Measurements from ENCODE around the gene PAQR8. TPM values are rescaled to one million over a fixed set of nuclear protein-coding genes. Genes with fewer than 3 reads are reported as not detected.

Gene PAQR8
- total RNA-seq, 2 experiments from 2014 or later = 23.0 to 25.7 TPM

DNA sequence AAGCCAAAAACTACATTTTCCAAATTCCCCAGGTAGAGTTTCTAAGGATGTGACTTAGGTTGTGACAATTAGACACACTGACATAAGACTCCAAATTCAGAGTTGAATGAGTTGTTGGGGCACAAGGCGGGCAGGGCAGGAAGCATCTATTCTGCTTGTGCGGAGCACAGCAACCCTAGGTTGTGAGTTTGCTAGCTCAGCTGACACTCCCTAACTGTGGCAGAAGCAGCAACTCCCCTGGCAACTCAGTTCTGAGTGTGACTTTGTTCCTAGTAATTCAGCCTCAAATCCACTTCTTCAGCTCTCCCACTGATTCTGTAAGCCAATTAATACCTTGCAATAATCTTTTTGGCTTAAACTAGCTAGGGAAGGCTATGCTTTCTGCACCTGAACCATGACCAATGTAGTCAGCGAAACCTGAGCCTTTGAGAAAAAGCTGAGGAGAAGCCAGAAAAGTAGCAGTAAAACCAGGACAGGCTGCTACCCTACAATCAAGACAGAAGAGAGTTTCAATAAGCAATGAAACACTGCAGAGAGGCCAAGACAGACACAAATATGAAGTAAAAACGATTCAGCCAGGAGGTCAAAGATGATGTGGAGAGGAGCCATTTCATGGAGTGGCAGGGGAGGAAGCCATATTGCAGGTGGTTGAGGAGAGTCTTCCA lies 30.0 kb upstream of the PAQR8 start:
- H3K4me3 Mint-ChIP-seq = no peak overlapping the region
- no peak overlapping the region for H3K27ac Mint-ChIP-seq
- H3K4me1 Mint-ChIP-seq (ENCODE audit: low read depth) = peaks cover 43% of the 10 kb centered on the region
- H3K36me3 Mint-ChIP-seq (ENCODE audit: low read depth) = no peaks in the 10 kb centered on the region
- no peaks in the 10 kb centered on the region for H3K27me3 Mint-ChIP-seq (ENCODE audit: low read depth)
- no peak for DNase-seq
- ChIA-PET POLR2A (no interaction called here), CTCF (interaction anchor here (1.0 to 1.9 kb wide), 3 partner anchors 29 to 57 kb away, joined by 3 to 7 read pairs (median 4); partner anchors contain the start of gene MCM3)
- H3K9me3 Mint-ChIP-seq (ENCODE audit: insufficient read depth) = no peaks in the 10 kb centered on the region
- no peak for ATAC-seq

DNA sequence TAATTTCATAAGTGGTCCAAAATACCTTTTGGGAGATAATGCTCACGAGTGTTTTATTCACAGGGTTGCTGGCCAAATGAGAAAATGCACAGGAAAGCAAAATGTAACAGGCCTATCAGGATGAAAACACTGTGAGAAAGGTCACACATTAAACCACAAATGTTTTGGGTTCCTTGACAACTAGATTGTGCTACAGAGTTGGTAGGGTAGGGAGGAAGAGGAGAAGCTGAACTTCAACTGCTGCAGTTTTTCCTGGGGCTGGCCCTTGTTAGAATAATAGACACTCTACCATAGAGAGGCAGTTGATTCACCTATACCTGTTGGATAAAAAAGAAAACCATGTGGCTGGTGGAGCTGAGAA lies 28.1 kb upstream of the PAQR8 start:
- peak overlapping the region; percentile 37 for H3K4me3 Mint-ChIP-seq
- ChIA-PET POLR2A (interaction anchor here (1.1 to 1.9 kb wide), 5 partner anchors 14 to 49 kb away, joined by 3 to 7 read pairs (median 3); partner anchors contain the start of genes MCM3 and PAQR8), CTCF (interaction anchor here (0.9 to 3.3 kb wide), 5 partner anchors 25 to 49 kb away, joined by 3 to 15 read pairs (median 5); partner anchors contain the start of genes MCM3 and PAQR8)
- H3K36me3 Mint-ChIP-seq (ENCODE audit: low read depth) = no peaks in the 10 kb centered on the region
- H3K27me3 Mint-ChIP-seq (ENCODE audit: low read depth) = no peaks in the 10 kb centered on the region
- peaks cover 61% of the 10 kb centered on the region for H3K4me1 Mint-ChIP-seq (ENCODE audit: low read depth)
- ATAC-seq (peak; percentile 85), DNase-seq (peak; percentile 33)
- H3K9me3 Mint-ChIP-seq (ENCODE audit: insufficient read depth) = no peaks in the 10 kb centered on the region
- peak overlapping the region; percentile 82 for H3K27ac Mint-ChIP-seq

- no peak for ATAC-seq
- CTCF ChIA-PET = interaction anchor here (1.4 to 3.3 kb wide), 2 partner anchors 25 to 51 kb away, joined by 4 to 15 read pairs; partner anchors contain the start of gene MCM3
- no peak for DNase-seq
- Mint-ChIP-seq H3K27ac (no peak overlapping the region), H3K36me3 (ENCODE audit: low read depth) (no peaks in the 10 kb centered on the region), H3K27me3 (ENCODE audit: low read depth) (no peaks in the 10 kb centered on the region), H3K4me3 (no peak overlapping the region), H3K4me1 (ENCODE audit: low read depth) (peaks cover 67% of the 10 kb centered on the region), H3K9me3 (ENCODE audit: insufficient read depth) (no peaks in the 10 kb centered on the region)
- POLR2A ChIA-PET = interaction anchor here (2.6 kb wide), 1 partner anchor 26 kb away, joined by 8 read pairs; the partner anchor contains the start of gene PAQR8
Measured at GRCh38 chr6:52335576-52335975, 26.4 kb upstream of the PAQR8 start.

DNA sequence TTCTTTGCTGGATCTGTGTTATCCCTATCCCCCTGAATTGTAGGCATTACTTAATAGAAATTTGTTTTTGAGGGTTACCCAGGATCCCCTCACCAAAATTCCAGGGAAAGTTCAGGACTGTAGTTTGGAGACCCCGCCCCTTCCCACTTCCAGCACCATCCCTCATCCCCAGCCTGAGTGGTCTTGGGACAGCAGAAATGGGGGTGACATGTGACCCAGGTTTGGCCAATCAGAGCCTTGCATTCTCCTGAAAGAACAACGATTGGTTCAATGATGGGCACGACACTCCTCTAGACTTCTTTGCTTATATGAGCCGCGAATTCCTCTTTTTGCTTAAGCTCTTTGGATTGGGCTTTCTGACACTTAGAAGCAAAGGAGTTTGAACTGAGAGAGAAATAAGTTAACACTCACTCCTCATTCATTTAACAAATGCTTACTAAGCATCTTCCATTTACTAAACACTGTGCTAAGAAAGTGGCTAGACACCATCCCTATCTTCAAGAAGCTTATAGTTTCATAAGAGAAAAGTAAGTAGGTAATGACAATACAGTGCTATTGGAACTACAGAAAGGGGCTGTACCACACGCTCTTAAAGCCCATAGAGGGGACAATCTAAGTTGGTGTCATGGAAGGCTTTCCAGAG lies 24.9 kb upstream of the PAQR8 start:
- ChIA-PET CTCF (interaction anchor here (1.0 to 2.3 kb wide), 10 partner anchors 15 to 65 kb away, joined by 3 to 19 read pairs (median 4); partner anchors contain the start of genes MCM3 and PAQR8), POLR2A (interaction anchor here (0.7 to 2.6 kb wide), 2 partner anchors 25 to 30 kb away, joined by 3 to 8 read pairs; partner anchors contain the start of gene PAQR8)
- DNase-seq = no peak
- ATAC-seq = no peak
- Mint-ChIP-seq H3K27me3 (ENCODE audit: low read depth) (no peaks in the 10 kb centered on the region), H3K9me3 (ENCODE audit: insufficient read depth) (no peaks in the 10 kb centered on the region), H3K4me3 (no peak overlapping the region), H3K27ac (peak overlapping the region; percentile 53), H3K4me1 (ENCODE audit: low read depth) (peaks cover 71% of the 10 kb centered on the region), H3K36me3 (ENCODE audit: low read depth) (no peaks in the 10 kb centered on the region)

- Mint-ChIP-seq H3K4me1 (ENCODE audit: low read depth) (peaks cover 72% of the 10 kb centered on the region), H3K36me3 (ENCODE audit: low read depth) (no peaks in the 10 kb centered on the region), H3K27me3 (ENCODE audit: low read depth) (no peaks in the 10 kb centered on the region), H3K9me3 (ENCODE audit: insufficient read depth) (no peaks in the 10 kb centered on the region), H3K27ac (peak overlapping the region; percentile 53), H3K4me3 (no peak overlapping the region)
- ATAC-seq (no peak), DNase-seq (peak; percentile 32)
- CTCF ChIA-PET = interaction anchor here (0.7 to 2.3 kb wide), 12 partner anchors 8 to 64 kb away, joined by 3 to 19 read pairs (median 4); partner anchors contain the start of genes MCM3 and PAQR8
- POLR2A ChIA-PET = interaction anchor here (0.7 kb wide), 1 partner anchor 30 kb away, joined by 3 read pairs; no protein-coding TSS in a partner anchor
Measured at GRCh38 chr6:52337633-52338290, 24.2 kb upstream of the PAQR8 start.

DNA sequence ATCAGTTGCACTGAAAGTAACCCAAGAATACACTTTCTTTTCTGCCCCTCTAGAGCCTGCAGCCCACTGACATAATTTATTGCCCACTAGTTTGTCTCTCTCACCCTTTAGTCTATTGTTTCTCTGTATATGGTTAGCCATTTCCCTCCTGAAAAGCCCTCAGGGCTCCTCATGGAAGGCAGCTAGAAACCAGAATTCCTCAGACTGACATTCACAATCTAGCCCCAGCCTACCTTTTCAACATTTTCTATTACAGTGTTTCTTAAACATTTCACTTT lies 21.4 kb upstream of the PAQR8 start:
- H3K4me1 Mint-ChIP-seq (ENCODE audit: low read depth) = peaks cover 48% of the 10 kb centered on the region
- no peaks in the 10 kb centered on the region for H3K36me3 Mint-ChIP-seq (ENCODE audit: low read depth)
- no peak overlapping the region for H3K27ac Mint-ChIP-seq
- POLR2A ChIA-PET = no interaction called here
- ATAC-seq (no peak), DNase-seq (no peak)
- H3K9me3 Mint-ChIP-seq (ENCODE audit: insufficient read depth) = no peaks in the 10 kb centered on the region
- no peak overlapping the region for H3K4me3 Mint-ChIP-seq
- CTCF ChIA-PET = interaction anchor here (0.8 to 1.2 kb wide), 3 partner anchors 54 to 61 kb away, joined by 3 to 6 read pairs (median 3); no protein-coding TSS in a partner anchor
- no peaks in the 10 kb centered on the region for H3K27me3 Mint-ChIP-seq (ENCODE audit: low read depth)

- ATAC-seq (no peak), DNase-seq (no peak)
- H3K27ac Mint-ChIP-seq = peak overlapping the region; percentile 9
- H3K4me3 Mint-ChIP-seq = no peak overlapping the region
- H3K36me3 Mint-ChIP-seq (ENCODE audit: low read depth) = no peaks in the 10 kb centered on the region
- H3K27me3 Mint-ChIP-seq (ENCODE audit: low read depth) = peaks cover 6% of the 10 kb centered on the region
- ChIA-PET CTCF (interaction anchor here (1.2 kb wide), 1 partner anchor 56 kb away, joined by 6 read pairs; no protein-coding TSS in a partner anchor), POLR2A (no interaction called here)
- peaks cover 36% of the 10 kb centered on the region for H3K4me1 Mint-ChIP-seq (ENCODE audit: low read depth)
- no peaks in the 10 kb centered on the region for H3K9me3 Mint-ChIP-seq (ENCODE audit: insufficient read depth)
Measured at GRCh38 chr6:52341561-52342260, 20.2 kb upstream of the PAQR8 start.

- no peaks in the 10 kb centered on the region for H3K9me3 Mint-ChIP-seq (ENCODE audit: insufficient read depth)
- ChIA-PET CTCF (interaction anchor here (1.2 to 1.3 kb wide), 2 partner anchors 17 to 60 kb away, joined by 3 read pairs; partner anchors contain the start of gene PAQR8), POLR2A (no interaction called here)
- no peak overlapping the region for H3K27ac Mint-ChIP-seq
- no peaks in the 10 kb centered on the region for H3K36me3 Mint-ChIP-seq (ENCODE audit: low read depth)
- no peak overlapping the region for H3K4me3 Mint-ChIP-seq
- DNase-seq = no peak
- H3K4me1 Mint-ChIP-seq (ENCODE audit: low read depth) = peaks cover 14% of the 10 kb centered on the region
- no peak for ATAC-seq
- H3K27me3 Mint-ChIP-seq (ENCODE audit: low read depth) = peaks cover 6% of the 10 kb centered on the region
Measured at GRCh38 chr6:52345311-52345710, 16.6 kb upstream of the PAQR8 start.

DNA sequence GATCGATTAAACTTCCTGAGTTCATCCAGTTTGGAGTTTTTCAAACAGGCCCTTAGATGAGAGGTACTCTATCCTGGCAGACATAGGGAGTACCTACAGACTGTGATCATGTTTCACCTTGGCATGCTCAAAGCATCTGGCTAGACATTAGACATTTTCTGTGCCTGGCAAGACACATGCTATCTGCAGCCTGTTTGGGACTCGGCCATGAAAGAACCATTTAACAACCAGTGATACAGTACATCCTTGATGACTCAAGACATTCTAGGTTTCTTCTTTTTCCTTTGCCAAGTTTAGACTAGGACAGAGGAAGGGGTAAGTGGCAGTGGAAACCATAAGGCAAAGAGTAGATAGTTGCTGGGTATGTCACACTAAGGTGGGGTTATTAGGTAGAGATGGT lies 15.4 kb upstream of the PAQR8 start:
- Mint-ChIP-seq H3K9me3 (ENCODE audit: insufficient read depth) (no peaks in the 10 kb centered on the region), H3K27me3 (ENCODE audit: low read depth) (peaks cover 6% of the 10 kb centered on the region), H3K4me3 (no peak overlapping the region), H3K4me1 (ENCODE audit: low read depth) (peaks cover 21% of the 10 kb centered on the region), H3K27ac (no peak overlapping the region), H3K36me3 (ENCODE audit: low read depth) (no peaks in the 10 kb centered on the region)
- CTCF ChIA-PET = interaction anchor here (1.2 to 1.4 kb wide), 2 partner anchors 15 to 61 kb away, joined by 3 read pairs; partner anchors contain the start of gene PAQR8
- no peak for DNase-seq
- POLR2A ChIA-PET = no interaction called here
- no peak for ATAC-seq

DNA sequence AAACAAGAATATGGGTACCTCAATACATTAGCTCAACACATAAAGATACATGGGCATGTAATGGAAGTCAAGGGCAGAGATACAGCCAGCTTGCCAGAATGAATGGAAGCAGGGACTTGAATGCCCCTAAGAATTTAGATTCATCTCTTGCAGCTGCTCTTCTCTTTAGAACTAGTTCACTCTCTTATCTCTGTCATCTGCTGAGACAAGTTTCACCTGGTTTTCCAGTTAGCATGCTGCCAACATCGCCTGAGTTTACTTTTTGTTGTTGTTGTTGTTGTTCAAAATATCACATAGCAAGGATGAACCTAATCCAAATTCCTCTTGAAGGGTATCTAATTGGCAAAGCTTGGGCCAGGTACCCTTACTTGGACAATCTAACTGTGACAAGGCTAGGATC lies 14.1 kb upstream of the PAQR8 start:
- ATAC-seq (no peak), DNase-seq (no peak)
- no peaks in the 10 kb centered on the region for H3K9me3 Mint-ChIP-seq (ENCODE audit: insufficient read depth)
- CTCF ChIA-PET = interaction anchor here (0.7 to 1.4 kb wide), 4 partner anchors 10 to 62 kb away, joined by 3 read pairs; no protein-coding TSS in a partner anchor
- H3K4me1 Mint-ChIP-seq (ENCODE audit: low read depth) = peaks cover 26% of the 10 kb centered on the region
- H3K36me3 Mint-ChIP-seq (ENCODE audit: low read depth) = no peaks in the 10 kb centered on the region
- H3K27ac Mint-ChIP-seq = no peak overlapping the region
- POLR2A ChIA-PET = interaction anchor here (1.2 kb wide), 1 partner anchor 14 kb away, joined by 3 read pairs; no protein-coding TSS in a partner anchor
- H3K27me3 Mint-ChIP-seq (ENCODE audit: low read depth) = peaks cover 6% of the 10 kb centered on the region
- H3K4me3 Mint-ChIP-seq = no peak overlapping the region

DNA sequence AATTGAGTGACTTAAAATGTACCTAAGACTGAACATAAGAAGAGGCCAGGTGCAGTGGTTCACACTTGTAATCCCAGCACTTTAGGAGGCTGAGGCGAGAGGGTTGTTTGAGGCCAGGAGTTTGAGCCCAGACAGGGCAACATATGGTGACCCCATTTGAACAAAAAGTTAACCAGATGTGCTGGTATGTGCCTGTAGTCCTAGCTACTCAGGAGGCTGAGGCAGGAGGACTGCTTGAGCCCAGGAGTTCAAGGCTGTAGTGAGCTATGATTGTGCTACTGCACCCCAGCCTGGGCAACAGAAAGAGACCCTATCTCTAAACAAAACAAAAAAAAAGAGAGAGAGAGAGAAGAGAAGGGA lies 10.1 kb upstream of the PAQR8 start:
- CTCF ChIA-PET = interaction anchor here (1.0 to 2.2 kb wide), 6 partner anchors 10 to 154 kb away, joined by 3 to 11 read pairs (median 4); partner anchors contain the start of gene PAQR8
- ATAC-seq (no peak), DNase-seq (no peak)
- POLR2A ChIA-PET = interaction anchor here (0.6 to 1.3 kb wide), 3 partner anchors 10 to 56 kb away, joined by 3 read pairs; partner anchors contain the start of gene PAQR8
- no peak overlapping the region for H3K4me3 Mint-ChIP-seq
- peak overlapping the region; percentile 23 for H3K27ac Mint-ChIP-seq
- no peaks in the 10 kb centered on the region for H3K36me3 Mint-ChIP-seq (ENCODE audit: low read depth)
- H3K9me3 Mint-ChIP-seq (ENCODE audit: insufficient read depth) = no peaks in the 10 kb centered on the region
- no peaks in the 10 kb centered on the region for H3K27me3 Mint-ChIP-seq (ENCODE audit: low read depth)
- H3K4me1 Mint-ChIP-seq (ENCODE audit: low read depth) = peaks cover 29% of the 10 kb centered on the region

All from activated CD8-positive, alpha-beta T cell treated with anti-CD3 and anti-CD28 coated beads, Interleukin-2, amount 10 ng/mL, durations not matched to agents 7 days and 5 days (primary cell).